Measurements from ENCODE around the gene KIF21A.

KIF21A gene

DNA sequence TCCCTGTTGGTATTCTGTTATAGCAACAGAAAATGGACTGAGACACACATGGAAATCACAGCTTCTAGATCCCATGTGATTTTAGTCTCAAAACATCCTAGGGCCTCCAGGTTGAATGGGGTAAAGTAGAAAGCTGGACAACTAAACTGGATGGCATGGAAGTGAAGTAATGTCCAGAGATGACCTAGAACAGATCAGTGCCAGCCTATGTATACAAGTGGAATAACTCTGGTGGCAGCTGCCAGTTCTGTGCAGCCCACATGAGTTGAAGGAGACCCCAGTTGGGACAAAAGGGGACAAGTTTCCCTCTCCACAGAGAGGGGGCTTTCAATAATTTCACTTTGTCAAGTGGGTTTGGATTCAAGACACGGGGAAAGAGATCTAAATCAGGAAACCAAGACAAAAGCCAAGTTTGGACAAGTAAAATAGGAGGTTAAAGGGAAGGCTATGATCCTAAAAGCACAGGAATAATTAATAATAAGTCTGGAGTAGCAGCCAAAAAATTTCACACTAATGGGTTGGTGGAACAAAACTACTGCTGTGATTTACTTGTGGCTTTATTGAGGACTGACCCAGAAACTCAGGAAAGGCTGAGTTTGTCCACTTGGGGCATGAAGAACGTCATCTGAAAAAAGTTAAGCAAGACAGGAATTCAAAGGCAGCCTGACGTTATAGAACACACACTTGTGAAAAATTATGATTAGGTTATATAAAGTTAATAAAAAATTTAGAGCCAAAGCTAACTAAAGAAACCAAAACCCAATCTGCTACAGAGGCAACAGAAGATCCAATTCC is 11.7 kb downstream of the KIF21A start:
- no peak for DNase-seq

DNA sequence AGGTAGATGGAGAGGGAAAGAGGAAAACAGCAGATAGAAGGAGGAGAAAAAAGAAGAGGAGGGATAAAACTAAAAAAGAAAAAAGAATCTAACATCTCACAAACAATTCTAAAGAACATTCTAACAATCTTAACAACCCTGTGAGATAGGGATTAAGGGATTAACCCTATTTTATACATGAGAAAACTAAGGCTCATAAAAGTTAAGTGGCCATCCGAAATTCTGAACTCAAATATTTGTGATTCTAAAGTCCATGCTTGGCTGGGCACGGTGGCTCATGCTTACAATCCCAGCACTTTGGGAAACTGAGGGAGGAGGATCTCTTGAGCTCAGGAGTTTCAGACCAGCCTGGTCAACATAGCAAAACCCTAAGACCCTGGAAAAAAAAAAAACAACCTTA is 13.1 kb downstream of the KIF21A start:
- no peak for DNase-seq

DNA sequence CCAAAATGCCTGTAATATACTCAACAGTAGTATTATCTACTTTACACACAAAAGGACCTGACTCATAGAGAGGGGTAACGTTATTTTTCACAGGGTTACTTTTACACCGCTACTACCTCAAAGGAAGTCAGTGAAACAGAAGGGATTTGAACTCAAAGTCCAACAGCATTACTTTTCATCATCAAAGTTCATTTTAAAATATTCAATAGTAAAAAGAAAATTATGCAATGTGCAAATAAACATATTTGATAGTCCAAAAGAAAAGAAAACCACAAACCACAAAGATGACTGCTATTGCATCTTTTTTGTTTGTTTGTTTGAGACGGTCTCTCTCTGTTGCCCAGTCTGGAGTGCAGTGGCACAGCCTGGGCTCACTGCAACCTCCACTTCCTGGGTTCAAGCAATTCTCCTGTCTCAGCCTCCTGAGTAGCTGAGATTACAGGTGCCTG is 15.5 kb downstream of the KIF21A start:
- no peak for DNase-seq

DNA sequence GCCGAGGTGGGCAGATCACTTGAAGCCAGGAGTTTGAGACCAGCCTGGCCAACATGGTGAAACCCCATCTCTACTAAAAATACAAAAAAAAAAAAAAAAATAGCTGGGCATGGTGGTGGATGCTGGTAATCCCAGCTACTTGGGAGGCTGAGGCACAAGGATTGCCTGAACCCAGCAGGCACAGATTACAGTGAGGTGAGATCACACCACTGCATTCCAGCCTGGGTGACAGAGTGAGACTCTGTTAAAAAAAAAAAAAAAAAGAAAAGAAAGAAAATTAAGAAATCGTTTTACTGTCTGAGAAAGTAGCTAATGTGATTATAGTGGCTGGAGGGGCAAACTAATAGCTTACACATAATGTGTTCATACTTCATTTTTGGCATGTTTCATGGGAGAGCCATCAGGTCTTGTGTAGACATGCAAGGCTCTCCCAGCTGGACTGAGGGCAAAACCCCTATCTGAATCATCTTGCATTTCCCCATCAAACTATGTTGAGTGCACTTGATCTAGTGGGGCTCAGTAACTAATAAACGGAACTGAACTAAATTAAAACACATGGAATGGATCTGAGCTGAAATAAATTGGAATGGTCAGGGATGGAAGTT is 16.2 kb downstream of the KIF21A start:
- no peak for DNase-seq

DNA sequence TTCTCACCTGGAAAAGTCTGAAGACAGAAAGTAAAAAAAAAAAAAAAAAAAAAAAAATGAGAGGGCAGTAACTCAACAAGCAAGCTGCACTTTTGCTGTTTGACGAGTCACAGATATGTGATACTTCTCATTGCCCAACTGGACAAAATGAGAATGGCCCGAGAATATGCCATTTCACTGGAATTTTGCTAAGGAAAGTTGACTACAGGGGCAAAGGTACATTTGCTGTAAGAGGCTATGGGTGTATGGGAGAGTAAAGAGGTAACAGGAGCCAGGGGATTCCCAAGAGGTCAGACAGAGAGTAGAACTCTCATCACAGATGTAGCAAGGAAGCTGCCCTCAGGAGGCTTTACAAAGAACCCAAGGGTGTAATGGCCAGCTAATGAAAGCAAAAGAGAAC is 22.9 kb downstream of the KIF21A start:
- DNase-seq, result no peak

DNA sequence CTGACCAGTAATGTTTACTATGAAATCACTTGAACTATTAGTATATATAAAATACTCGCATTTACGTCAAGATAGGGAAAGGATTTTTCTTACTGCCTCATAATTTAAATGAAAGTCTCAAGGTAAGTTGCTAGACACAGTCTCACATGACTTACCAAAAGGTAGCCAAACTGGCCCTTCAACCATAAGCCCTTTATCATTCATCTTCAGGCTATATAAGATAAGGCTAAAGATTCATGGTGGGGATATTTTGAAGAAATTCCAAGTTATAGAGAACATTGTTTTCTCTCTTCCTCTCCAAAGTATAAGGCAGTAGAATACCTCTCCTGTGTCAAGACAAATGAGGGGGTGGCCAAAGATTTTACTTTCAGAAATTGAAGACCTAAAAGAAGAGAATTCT is 23.4 kb downstream of the KIF21A start:
- no peak for DNase-seq

DNA sequence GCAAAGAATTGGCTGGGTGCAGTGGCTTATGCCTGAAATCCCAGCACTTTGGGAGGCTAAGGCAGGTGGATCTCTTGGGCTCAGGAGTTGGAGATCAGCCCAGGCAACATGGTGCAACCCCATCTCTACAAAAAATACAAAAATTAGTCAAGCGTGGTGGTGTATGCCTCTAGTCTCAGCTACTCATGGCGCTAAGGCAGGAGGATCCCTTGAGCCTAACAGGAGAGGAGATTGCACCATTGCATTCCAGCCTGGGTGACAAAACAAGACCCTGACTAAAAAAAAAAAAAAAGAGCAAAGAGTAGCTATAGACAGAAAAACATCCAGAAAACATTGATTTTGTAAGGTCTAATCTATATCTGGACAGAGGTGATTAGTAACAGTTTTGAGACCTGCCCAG is 25.0 kb downstream of the KIF21A start:
- DNase-seq, result no peak

DNA sequence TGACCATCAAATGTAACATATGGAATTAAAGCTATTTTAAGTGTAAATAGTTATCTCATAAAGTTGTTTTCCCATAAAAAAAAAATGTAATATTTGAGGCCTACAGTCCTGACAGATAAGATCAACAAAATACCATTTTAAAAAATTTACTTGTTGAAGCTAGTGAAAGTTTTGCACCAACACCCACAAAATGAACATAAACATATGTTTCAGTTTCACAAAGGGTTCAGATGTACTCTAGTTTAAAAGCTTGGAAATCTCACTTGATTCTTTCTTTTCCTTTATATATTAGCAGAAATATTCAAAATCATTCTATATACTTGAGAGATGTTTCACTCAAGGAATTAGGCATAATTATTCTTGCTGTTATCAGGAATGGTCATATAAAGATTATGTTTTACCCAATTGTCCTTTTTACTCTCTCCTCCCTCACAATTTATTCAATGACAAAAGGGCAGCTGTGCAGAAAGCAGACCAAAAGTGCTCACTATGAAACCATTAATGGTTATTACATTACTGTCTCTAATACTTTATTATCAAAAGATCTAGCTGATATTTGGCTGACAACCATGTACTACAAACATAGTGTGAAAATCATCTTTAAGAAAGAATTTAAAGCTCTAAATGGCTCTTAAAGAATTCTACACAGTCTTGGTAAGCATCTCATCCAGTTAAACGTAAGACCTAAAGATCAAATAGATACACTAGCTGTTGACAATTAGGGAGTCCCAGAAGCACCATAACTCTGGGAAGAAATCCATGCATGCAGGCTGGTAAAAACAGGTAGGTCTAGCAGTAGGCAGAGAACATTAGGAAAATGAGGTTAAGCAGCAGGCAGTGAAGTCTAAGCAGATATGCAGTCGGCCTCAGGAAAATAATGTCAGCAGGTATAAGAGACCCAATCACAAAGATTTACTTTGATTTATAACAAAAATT is 28.8 kb downstream of the KIF21A start:
- DNase-seq, result no peak

DNA sequence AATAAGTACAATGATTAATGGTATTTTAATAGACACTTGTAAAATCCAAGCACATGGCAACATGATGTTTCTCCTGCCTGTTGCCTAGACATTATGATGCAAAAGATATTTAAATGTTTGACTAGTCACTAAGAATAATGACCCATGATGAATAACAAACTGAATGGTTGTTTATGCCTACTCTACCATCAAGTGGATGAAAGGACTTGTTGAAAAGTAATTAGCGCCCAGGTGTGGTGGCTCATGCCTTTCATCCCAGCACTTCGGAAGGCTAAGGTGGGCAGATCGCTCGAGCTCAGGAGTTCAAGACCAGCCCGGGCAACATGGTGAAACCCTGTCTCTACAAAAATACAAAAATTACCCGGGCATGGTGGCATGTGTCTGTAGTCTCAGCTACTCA is 30.7 kb downstream of the KIF21A start:
- DNase-seq, result no peak

DNA sequence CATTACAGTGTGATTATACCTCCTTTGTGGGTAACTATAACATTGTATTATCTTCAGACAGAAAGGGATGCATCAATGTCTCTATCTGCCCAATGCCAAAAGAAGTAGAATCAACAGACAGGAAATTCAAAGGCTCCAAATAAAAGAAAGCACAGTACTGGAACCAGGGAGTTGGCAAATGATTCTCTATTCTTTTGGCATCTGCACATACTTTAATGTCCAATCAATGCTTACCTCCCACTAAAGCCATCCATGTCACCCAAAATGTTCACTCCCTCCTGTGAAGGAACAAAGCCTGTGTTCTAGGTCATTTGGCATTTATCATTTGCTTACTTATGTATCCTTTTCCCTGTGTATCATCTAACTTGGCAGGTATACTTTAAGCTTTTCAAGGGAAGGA is 36.7 kb downstream of the KIF21A start:
- DNase-seq, result no peak

DNA sequence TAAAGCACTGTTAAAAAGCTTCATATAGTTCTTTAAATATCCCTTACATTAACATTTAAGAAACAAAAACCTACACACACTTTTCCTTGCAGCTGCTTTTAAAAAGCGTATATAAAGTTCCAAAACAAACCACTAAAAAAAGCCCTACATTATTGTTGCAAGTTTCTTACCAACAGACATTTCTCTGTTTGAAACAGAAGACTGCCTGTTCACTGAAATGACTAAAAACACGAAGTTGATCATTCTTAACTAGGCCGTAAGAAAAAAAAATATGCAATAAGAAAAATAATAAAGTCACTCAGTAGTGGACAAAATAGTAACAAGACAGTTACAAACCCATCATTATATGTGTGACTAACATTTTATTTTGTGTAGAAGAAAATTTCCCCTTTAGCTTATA is 37.3 kb downstream of the KIF21A start:
- no peak for DNase-seq

DNA sequence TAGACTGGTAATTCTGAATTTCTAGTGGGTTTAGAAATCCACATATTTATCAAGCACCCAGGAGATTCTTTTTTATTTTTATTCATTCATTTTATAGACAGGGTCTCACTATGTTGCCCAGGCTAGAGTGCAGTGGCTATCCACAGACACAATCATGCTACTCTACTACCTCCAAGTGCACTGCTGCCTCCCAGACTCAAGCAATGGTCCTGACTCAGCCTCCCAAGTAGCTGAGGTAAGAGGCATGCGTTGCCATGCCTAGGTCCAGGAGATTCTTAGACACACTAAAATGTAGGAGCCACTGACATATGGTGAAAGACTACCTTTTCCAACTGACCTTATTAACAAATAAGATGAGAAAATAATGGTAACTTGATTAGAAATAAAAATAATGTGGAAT is 38.9 kb downstream of the KIF21A start:
- no peak for DNase-seq

DNA sequence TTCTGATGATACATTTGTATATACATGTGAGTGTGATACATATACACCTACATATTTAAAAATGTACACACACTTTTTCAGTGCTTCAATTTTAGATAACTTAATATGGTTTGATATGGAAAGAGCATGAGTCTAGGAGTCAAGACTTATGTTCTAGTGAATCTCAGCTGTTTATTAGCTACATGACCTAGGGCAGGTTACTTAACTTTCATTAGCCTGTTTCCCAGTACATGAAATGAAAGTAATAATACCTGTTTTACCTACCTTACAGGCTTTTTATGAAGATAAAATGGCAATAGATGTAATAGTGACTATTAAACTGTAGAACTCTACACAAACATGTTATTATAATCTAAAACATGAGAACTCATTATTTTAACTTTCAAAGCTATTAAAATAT is 39.5 kb downstream of the KIF21A start:
- no peak for DNase-seq

DNA sequence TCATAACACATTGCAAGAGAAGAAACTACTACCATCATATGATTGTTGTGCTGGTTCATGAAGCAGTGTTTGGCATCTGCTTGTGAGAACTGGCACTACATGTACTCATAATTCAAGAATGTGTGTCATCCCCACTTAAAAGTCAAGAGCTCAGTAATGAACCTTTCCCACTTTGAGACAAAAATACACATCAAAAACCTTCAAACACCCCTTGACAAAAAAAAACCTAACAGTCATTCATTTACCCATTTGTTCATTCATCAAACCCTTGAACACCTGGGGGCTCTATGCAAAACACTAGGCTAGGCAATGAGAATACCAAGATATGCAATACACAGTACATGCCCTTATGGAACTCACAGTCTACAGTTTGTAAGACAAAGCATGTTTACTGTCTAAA is 40.0 kb downstream of the KIF21A start:
- DNase-seq, result no peak

DNA sequence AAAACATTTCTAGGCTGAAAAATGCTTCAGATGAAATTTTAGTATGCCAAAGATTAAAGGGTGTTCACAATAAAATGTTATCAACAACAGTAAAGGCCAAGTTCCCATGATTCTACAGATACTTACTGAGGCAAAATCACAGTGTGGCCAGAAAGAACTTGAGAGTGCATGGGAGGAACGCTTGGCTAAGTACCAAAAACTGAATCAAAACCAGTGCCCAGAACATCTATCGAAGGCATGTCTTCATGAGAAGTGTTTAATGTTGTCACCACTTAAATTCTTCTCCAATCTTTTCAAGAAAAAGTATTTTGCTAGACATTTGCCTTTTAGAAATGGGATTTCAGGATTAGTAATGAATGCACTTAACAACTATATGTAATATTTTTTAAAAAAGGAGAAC is 41.5 kb downstream of the KIF21A start:
- DNase-seq, result peak; percentile 12

DNA sequence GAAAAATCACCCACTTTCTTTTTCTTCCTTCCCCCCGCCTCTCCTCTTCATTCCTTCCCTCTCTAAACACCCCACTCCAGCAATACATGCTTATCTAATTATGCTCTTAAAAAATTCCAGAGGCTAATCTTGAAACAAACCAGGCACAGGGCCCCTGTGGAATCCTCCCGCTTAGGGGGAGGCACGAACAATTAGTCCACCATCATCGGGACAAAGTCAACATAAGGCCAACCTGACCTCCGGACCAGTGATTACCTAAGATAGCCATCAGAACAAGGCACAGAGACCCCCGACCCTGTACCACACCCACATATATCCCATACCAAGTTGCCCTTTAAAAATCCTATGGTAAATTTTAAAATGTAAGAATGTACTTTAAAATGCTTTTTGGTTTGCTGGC is 47.1 kb downstream of the KIF21A start:
- DNase-seq, result no peak

DNA sequence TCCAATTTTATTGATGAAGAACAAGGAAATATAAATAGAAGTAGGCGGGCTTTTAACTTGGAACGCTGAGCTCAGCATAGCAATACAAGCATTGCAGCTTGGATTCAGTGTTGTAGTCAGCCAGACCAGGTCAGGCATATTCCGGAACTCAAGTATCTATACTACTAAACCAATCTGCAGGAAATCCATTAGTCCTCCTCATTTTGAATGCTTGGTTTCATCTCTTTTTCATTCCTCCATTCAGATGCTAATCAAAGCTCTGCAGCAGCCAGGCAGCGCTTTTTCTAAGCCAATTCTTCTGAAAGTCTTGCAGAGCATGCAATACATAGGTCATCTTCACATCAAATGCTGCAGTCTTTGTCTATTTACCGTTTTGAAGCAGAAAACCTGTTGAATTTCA is 49.0 kb downstream of the KIF21A start:
- no peak for DNase-seq

DNA sequence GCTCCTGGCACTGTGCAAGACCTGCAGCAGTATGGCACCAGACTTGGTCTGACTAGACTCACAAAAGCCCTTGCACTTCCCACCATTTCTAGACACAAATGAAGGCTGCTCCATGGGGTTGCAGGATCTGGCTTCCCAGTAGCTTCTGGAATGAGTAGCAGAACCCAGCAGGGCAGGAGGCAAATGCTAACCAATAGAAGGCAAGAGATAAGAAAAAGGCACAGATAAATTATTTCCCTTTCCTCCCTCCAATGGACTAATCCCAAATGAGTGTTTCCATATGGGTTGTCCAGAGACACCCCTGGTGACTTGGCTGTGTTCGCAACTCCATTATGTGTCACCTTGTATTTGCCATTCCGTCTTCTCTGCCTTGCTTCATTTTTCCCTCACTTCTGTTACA is 49.7 kb downstream of the KIF21A start:
- DNase-seq, result no peak

DNA sequence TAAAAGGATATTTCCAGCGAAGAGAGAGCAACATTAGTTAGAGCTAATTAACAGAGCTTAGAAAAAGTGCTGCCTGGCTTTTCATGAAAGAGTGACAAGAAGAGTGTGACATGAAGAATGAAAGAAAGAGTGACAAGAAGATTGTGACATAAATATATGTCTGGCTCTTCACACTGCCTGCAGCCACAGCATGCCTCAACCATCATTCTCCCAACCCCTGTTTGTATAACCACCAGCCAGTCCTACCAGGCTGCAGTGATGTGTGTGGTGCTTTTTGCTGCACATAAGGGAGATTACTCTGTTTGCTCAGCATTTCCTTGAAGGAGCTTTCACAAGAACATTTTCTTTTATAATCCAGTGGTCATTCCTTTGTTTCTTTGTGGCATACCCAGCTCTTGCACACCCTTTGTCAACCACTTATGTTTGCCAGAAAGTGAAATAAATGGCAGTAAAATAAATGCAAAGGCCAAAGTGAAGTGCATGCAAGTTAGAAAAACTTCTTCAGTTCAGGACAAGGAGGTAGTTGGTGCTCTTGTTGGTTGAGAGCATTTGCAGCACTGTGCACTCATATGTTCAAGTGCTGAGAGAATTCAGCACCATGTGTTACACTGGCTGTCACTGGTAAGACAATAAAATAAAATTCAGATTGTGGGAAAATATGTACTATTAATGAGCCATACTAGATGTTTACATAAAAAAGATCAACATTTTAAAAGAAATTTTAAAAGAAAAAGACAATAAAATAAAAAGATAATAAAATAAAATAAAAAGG is 50.6 kb downstream of the KIF21A start:
- DNase-seq, result no peak

DNA sequence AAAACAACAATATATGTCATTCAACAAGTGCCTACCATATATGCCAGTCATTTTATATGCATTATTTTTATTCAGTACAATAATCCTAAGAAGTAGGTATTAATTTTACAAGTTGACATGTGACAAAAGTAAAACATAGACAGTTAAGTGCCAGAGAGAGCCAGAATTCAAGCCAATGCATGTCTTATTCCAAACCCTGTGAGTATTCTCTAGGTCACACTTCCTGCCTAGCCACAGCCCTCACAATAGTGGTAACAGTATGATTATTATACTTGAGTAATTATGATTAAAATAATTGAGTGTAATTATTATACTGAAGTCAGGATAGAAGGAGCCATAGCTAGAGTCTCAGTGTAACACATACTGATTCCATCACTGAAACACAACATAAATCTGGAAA is 52.2 kb downstream of the KIF21A start:
- no peak for DNase-seq

DNA sequence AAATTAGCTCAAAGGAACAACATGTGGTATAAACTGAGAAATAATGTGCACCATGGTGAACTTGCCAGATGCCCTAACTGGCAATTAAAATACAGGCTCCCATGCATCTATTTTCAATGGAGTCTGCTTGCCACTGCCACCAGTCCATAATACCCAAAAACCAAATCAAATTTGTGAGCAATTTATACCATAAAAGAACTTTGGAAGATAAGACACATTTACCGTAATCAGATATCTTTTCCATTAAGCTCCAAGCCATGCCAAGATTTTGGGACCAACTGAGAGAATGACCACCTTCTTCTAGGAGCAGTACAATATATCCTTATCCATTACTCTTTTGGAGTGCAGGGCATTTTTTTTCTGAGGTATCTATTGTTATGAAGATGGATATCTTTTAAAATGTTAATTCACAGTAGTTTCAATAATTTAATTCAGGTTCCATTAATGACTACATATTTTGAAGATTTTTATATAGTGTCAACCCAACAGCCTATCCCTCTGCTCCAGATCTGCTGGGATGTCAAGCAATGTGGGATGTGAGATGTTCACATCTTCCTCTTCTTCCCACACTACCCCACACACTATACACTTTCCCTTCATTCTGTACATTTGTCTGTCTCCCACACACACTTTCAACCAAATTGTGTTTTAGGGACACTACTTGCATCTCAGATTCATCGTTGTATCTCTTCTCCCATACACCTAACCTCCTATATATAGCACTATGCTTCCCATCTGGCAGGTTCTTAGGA is 53.3 kb downstream of the KIF21A start:
- no peak for DNase-seq

DNA sequence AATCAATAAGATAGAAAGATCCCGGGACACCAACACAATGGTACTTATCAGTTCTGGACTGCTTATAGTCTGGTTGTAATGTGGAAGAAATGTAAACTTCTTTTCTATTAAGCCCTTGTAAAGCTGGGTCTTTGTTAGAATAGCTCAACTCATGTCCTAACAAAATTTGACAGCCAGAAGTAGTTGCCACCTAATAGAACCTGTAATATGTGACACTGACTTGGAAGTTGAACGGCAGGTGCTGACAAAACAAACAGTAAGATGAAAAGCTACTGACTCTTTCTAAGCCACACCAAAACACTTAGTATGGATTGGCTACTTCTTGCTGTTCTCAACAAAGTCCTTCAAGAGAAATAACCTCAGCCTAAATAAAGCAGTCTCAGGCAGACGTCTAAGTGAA is 56.6 kb downstream of the KIF21A start:
- DNase-seq, result no peak

Measured in fibroblast of skin of scalp (primary cell).